ENCODE results near the gene ST6GALNAC5.

DNA sequence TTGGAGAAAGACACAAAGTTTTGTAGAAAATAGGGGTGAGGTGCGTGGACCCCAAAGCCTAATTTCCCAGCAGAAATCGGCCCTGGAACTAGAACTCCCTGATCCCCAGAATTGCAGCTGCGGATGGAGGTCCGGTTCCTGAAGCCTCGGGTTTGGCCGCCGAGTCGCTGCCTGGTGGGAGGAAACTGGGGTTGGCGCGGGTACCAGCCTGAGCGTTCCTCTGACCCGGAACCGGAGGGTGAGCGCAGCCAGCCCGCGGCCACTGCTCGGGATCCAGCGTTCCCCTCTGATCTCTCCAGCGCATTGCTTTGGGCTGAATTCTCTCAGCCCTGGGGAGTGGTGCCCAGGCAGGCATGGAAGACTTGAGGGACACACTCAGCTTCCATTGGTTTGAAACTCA is 1.6 kb downstream of the ST6GALNAC5 start:
- TF ChIP-seq CTCF (IDR thresholded peaks at IDR 0.05) = no peak
- TF ChIP-seq POLR2AphosphoS5 (IDR thresholded peaks at IDR 0.05) = no peak

Data from esophagus muscularis mucosa (tissue), 3 donors.